Measurements from ENCODE around the gene BSG.
"Not testable (repeated sequence)": the region's sequence is repeated elsewhere in the genome, so short reads cannot be mapped to it uniquely, and the experiment has no call there.

Gene BSG

GRCh38 chr19:572743-573518, 535 bp downstream of the BSG start:
- no peak for DNase-seq (ENCODE audit: low spot score)

- DNase-seq (ENCODE audit: low spot score): no peak
These were observed 1.1 kb downstream of the BSG start for GRCh38 chr19:573519-573825.

- DNase-seq (ENCODE audit: low spot score): no peak
These were observed 2.5 kb downstream of the BSG start for GRCh38 chr19:574658-575526.

GRCh38 chr19:575527-576506, 3.4 kb downstream of the BSG start:
- DNase-seq (ENCODE audit: low spot score): no peak

- DNase-seq (ENCODE audit: low spot score): no peak
These were observed 4.5 kb downstream of the BSG start for GRCh38 chr19:576768-577438.

- DNase-seq (ENCODE audit: low spot score): no peak
These were observed 5.3 kb downstream of the BSG start for GRCh38 chr19:577439-578392.

- no peak for DNase-seq (ENCODE audit: low spot score)
These were observed 6.9 kb downstream of the BSG start for GRCh38 chr19:579111-579841.

GRCh38 chr19:579842-580155, 7.4 kb downstream of the BSG start:
- DNase-seq (ENCODE audit: low spot score): no peak

- no peak for DNase-seq (ENCODE audit: low spot score)
These were observed 8.0 kb downstream of the BSG start for GRCh38 chr19:580274-580835.

GRCh38 chr19:581399-582111, 9.2 kb downstream of the BSG start:
- DNase-seq (ENCODE audit: low spot score): no peak

- no peak for DNase-seq (ENCODE audit: low spot score)
These were observed 10.3 kb downstream of the BSG start for GRCh38 chr19:582497-583197.

GRCh38 chr19:583198-583967, 11.0 kb downstream of the BSG start:
- no peak for DNase-seq (ENCODE audit: low spot score)

- no peak for DNase-seq (ENCODE audit: low spot score)
These were observed 11.5 kb downstream of the BSG start for GRCh38 chr19:583968-584239.

GRCh38 chr19:584240-585001, 12.0 kb downstream of the BSG start:
- peak; percentile 48 for DNase-seq (ENCODE audit: low spot score)

- DNase-seq (ENCODE audit: low spot score): not testable (repeated sequence)
These were observed 12.8 kb downstream of the BSG start for GRCh38 chr19:585146-585545.

- no peak for DNase-seq (ENCODE audit: low spot score)
These were observed 13.2 kb downstream of the BSG start for GRCh38 chr19:585551-586110.
